ENCODE measurements around the gene SLC7A4. TPM values are rescaled to one million over a fixed set of nuclear protein-coding genes. Genes with fewer than 3 reads are reported as not detected.

The SLC7A4 gene
- total and polyA plus RNA-seq, 7 donors: 0.16 to 2.6 (median 0.59) TPM; not detected in 1

- H3K4me3 ChIP-seq: no peak overlapping the region
- H3K27ac ChIP-seq: no peak overlapping the region
- WGBS, 2 donors: 63 to 77% methylated on average over 16 of the region's 16 CpGs
- H3K27me3 ChIP-seq: peaks cover 0 to 10% (median 0%) of the 10 kb centered on the region in 3 donors
- TF ChIP-seq CTCF (IDR thresholded peaks at IDR 0.05) (no peak), EP300 (IDR thresholded peaks at IDR 0.05) (no peak), POLR2AphosphoS5 (IDR thresholded peaks at IDR 0.05) (no peak), POLR2A (IDR thresholded peaks at IDR 0.05) (no peak)
- no peaks in the 10 kb centered on the region for H3K4me1 ChIP-seq
- no peaks in the 10 kb centered on the region for H3K9me3 ChIP-seq
- DNase-seq: no peak
- intact Hi-C loops (cut with DNase I): no loop called here
- no peaks in the 10 kb centered on the region for H3K36me3 ChIP-seq
Measured at GRCh38 chr22:21077884-21078508, 45.6 kb upstream of the SLC7A4 start.

- no peaks in the 10 kb centered on the region for H3K4me1 ChIP-seq
- WGBS, 2 donors: 85 to 87% methylated on average over 21 of the region's 21 CpGs
- H3K9me3 ChIP-seq: no peaks in the 10 kb centered on the region
- TF ChIP-seq POLR2A (IDR thresholded peaks at IDR 0.05) (no peak), CTCF (IDR thresholded peaks at IDR 0.05) (no peak), EP300 (IDR thresholded peaks at IDR 0.05) (no peak), POLR2AphosphoS5 (IDR thresholded peaks at IDR 0.05) (no peak)
- H3K36me3 ChIP-seq: no peaks in the 10 kb centered on the region
- H3K27me3 ChIP-seq: peaks cover 0 to 10% (median 0%) of the 10 kb centered on the region in 3 donors
- H3K27ac ChIP-seq: no peak overlapping the region
- intact Hi-C loops (cut with DNase I): no loop called here
- DNase-seq: no peak
- no peak overlapping the region for H3K4me3 ChIP-seq
Measured at GRCh38 chr22:21076912-21077625, 44.7 kb upstream of the SLC7A4 start.

GRCh38 chr22:21075516-21076138 is 43.3 kb upstream of the SLC7A4 start:
- intact Hi-C loops (cut with DNase I): no loop called here
- TF ChIP-seq CTCF (IDR thresholded peaks at IDR 0.05) (no peak), EP300 (IDR thresholded peaks at IDR 0.05) (no peak), POLR2A (IDR thresholded peaks at IDR 0.05) (no peak), POLR2AphosphoS5 (IDR thresholded peaks at IDR 0.05) (no peak)
- WGBS, 2 donors: 93 to 95% methylated on average over 14 of the region's 14 CpGs
- no peak for DNase-seq
- no peaks in the 10 kb centered on the region for H3K9me3 ChIP-seq
- peaks cover 0 to 10% (median 0%) of the 10 kb centered on the region in 3 donors for H3K27me3 ChIP-seq
- H3K4me3 ChIP-seq: no peak overlapping the region
- no peaks in the 10 kb centered on the region for H3K36me3 ChIP-seq
- H3K4me1 ChIP-seq: no peaks in the 10 kb centered on the region
- no peak overlapping the region for H3K27ac ChIP-seq

GRCh38 chr22:21074102-21074715 is 41.8 kb upstream of the SLC7A4 start:
- DNase-seq: no peak
- no peaks in the 10 kb centered on the region for H3K9me3 ChIP-seq
- H3K4me3 ChIP-seq: no peak overlapping the region
- H3K36me3 ChIP-seq: no peaks in the 10 kb centered on the region
- intact Hi-C loops (cut with DNase I): no loop called here
- TF ChIP-seq CTCF (IDR thresholded peaks at IDR 0.05) (no peak), POLR2AphosphoS5 (IDR thresholded peaks at IDR 0.05) (no peak), POLR2A (IDR thresholded peaks at IDR 0.05) (no peak), EP300 (IDR thresholded peaks at IDR 0.05) (no peak)
- H3K4me1 ChIP-seq: no peaks in the 10 kb centered on the region
- 66 to 71% methylated on average over 7 of the region's 7 CpGs for WGBS, 2 donors
- H3K27me3 ChIP-seq: peaks cover 0 to 10% (median 0%) of the 10 kb centered on the region in 3 donors
- no peak overlapping the region for H3K27ac ChIP-seq
